ENCODE data around the gene AGTR1.
"Not testable (repeated sequence)": the region's sequence is repeated elsewhere in the genome, so short reads cannot be mapped to it uniquely, and the experiment has no call there.

The AGTR1 gene

DNA sequence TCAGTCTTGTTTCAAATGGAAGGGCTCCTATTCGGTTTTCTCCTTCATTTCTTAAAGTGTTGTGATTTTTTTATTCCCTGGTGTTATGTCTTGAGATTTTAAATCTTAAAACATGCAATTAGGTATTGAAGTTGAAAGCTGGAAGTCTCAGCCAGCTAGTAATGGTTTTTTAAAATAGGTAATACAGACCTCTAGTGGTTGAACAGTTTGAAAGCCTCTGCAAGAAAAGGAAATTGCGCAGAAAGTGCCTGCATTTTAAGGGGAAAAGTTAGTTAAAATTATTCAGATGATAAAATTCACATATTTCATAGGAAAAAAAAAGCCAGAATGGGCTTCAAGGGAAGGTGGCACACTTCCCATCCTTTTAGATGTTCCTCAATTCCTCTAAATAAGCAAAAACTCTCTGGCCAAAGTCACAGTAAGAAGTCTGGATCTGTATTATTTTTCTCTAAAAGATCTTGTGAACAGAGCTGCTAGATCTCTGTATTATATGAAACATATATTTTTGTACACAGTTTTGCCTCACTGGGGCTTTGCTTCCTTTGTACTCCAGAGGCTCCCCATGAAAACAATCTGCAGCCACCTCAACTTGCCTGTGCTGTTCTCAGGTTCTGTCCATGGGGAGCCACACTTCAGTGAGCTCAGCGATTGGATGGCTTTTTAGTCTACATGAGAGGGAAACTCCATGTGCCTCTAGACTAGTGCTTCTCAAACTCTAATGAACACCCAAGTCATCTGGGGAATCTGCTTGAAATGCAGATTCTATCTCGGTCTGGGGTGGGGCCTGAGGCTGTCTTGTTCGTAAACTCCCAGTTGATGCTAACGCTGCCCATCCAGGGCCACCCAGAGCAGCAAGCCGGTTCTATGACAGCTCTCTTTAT is 21.5 kb downstream of the AGTR1 start:
- no peak for DNase-seq

DNA sequence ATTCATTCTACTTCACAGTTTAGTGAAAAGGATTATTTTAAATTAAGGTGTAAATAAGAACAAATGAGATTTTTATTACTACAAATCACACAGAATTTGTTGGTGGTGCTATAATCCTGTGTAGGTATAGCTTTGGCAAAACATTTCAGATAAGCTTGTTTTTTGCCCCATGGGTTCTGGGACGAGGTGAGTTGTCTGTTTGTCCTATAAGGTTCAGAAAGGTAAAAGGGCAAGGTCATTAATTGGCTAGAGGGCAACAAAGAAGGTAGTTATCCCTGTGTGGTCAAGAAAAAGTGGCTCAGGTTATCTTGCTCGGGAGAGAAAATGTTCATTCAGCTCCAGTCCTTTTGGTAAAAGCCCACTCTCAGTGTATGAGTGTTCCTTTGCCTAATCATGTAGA is 23.2 kb downstream of the AGTR1 start:
- no peak for DNase-seq

DNA sequence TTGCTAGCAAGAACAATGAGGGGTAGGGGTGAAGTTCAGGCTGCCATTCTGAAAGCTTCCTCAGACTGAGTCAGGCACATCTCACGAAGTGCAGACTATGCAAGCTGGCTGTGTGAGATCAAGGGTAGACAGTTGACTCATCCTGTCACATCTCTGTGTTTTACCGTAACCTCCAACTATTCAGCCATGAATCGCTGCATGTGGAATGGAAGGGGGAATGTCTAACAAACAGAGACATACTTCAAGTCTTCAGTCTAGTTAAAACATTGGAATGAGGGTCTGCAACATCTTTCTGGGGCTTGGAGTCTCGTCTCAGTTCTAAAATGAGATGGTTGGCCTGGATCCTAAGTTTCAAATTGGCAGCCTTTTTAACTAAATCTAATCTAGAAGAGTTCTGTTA is 25.9 kb downstream of the AGTR1 start:
- DNase-seq = no peak

DNA sequence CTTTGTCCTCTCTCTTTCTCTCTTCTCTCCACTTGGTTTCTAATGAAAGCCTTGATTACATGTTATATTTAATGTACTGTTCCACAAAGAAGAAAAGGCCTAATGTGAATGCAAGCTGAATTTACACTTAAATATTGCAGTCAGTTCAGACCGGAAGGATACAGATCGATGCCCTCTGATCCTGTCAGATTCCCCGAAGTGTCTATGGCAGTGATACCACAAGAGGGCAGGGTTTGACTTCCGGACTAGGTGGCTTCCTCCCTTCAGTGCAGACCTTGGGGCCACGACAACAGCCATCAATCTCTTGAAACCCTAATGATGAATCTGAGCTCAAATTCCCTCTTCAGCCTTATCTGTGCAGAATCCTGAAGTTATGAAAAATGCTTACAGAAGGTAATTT is 29.5 kb downstream of the AGTR1 start:
- peak; percentile 64 for DNase-seq

DNA sequence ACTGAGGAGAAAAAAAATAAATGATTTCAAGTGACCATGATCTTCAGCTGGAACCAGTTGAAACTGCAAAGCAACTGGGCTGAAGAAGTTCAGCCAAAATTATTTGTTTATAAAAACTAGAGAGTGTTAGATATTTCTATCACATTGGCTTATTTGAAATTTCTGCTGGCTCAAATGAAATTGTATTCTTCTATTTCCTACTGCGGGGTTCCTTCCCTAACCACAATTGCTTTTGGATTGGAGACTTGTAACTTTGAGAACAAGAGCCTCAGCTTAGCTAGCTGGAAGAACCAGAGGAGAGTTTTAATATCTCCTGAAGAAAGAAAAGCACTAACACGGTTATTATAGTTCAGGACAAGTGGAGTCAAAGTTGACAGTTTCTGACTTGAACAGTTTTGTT is 31.1 kb downstream of the AGTR1 start:
- DNase-seq = no peak

DNA sequence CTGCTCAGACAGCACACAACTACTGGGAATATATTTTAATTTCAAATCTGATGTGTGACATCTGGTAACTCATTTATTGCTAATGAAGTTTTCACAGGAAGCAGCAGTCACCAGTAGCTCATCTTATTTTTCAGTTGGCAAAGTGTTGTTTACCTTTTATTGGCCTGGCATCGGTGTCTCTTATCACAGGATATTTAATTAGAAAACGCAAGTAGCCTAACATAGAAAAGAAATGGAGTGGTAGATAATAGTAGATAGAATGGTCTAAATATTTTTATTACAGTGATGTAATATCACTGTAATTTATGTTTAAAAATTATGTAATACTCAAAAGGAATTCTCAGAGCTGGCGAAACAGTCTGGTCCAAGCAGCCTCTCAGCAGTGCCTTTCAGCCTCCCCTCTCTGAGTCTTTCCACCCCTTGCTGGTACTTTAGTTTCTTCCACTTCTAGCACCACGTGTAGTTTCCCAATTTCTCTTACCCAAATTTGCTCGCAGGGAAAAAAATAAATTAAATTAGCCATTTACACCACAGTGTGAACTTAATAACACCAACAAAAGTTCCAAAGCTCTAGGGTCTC is 31.9 kb downstream of the AGTR1 start:
- DNase-seq = no peak

DNA sequence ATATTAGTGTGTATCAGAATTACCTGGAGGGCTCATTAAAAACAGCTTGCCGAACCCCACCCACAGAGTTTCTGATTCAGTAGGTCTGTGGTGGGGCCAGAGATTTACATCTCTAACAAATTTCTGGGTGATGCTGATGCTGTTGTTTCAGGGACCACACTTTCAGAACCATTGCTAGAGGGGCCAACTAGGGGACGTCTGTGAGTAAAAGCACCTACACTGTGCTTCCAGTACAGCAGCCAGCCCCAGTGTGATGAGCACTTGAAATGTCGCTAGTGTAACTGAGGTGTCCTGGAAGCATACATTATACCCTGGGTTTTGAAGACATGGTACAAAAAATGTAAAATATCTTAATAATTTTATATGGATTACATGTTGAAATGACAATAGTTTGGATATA is 33.0 kb downstream of the AGTR1 start:
- DNase-seq = no peak

DNA sequence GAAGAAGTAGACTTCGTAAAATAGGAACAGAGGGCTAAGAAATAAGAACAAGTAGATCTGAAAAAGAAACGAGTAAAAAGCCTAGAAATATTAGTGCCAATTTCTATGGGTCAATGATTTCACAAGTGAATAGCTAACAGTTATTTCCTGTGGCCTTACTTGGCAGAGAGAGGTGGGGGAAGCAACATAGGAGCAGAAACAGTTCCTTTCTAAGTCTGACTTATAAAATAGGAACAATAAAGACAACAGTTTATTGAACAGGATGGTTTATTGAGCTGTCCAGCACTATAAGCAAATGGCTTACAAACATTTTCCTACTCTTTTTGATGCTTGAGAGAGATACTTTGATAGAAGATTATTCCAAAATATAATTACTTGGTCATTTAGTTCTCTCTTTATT is 37.9 kb downstream of the AGTR1 start:
- no peak for DNase-seq

DNA sequence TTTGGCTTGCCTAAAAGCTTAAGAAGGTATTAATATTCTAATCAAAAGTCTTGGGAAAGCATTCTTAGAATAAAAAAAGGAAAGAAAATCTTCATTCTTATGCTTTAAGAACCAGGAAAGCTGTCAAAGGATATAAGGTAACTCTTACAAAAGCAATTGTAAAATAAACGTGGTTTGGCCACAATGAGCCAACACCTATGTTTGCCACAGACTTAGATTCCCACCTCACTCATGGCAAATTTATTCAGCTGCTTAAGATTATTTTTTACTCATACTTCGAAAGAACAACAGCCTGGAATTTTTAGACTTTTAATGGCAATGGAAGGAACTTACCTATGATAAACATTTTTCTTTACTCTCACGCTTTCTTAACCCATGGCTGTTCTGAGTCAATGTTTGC is 38.4 kb downstream of the AGTR1 start:
- no peak for DNase-seq

DNA sequence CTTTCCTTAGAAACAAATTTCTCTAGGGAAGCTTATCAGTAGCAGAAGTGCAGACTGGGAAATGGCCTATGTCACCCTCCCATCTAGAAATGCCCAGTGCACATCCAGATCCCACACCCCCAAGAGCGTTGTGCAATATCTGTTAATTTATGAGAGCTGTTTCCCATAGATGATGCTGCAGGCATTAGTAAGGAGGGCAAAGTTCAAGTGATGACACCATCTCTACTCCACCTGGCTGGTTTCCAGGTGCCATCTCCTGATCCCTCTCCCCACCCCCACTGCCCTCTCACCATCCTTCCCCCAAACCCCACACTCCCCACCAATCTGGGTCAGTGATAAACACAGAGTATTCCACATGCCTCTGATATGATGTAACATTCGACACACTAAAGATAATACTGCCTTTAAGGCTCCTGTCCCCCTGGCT is 39.4 kb downstream of the AGTR1 start:
- DNase-seq = no peak

DNA sequence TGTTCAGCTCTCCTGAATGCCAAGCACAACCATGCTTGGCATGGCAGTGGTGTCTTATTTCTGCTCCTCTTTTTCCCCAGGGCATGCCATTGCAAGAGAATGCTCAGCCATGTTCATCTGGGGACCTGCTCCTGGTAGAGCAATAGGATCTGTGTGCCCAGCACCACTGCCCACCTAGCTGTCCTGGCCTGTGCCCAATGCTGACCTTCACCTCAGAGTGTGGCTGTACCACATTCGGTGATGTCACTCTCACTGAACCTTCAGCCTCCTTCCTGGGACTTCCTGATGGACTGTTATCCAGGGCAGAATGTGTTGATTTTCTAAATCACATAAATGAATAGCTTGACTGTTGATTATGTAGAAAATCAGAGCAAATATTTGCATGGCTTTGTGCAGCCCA is 42.0 kb downstream of the AGTR1 start:
- DNase-seq = no peak

DNA sequence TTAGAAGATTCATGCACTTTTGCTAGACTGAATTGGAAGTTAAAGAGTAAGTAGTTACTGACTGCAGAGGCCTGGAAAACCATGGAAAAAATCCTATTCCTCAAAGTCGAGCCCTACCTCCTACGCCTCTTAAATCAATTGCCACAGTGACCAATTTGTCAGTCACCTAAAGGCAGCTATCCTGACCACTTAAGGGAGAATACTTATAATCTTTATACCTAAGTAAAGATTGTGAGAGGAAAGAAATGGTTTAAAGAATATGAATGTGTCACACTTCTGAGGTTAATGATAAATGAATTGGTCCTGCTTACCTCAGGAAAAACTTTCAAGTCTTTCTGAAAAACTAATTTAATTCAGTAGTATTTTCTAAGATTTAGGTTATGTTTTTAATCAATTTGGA is 42.6 kb downstream of the AGTR1 start:
- DNase-seq = no peak

DNA sequence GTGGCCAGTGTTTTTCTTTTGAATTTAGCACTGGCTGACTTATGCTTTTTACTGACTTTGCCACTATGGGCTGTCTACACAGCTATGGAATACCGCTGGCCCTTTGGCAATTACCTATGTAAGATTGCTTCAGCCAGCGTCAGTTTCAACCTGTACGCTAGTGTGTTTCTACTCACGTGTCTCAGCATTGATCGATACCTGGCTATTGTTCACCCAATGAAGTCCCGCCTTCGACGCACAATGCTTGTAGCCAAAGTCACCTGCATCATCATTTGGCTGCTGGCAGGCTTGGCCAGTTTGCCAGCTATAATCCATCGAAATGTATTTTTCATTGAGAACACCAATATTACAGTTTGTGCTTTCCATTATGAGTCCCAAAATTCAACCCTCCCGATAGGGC is 43.5 kb downstream of the AGTR1 start:
- peak; percentile 31 for DNase-seq

DNA sequence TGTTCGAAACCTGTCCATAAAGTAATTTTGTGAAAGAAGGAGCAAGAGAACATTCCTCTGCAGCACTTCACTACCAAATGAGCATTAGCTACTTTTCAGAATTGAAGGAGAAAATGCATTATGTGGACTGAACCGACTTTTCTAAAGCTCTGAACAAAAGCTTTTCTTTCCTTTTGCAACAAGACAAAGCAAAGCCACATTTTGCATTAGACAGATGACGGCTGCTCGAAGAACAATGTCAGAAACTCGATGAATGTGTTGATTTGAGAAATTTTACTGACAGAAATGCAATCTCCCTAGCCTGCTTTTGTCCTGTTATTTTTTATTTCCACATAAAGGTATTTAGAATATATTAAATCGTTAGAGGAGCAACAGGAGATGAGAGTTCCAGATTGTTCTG is 44.4 kb downstream of the AGTR1 start:
- DNase-seq = no peak

DNA sequence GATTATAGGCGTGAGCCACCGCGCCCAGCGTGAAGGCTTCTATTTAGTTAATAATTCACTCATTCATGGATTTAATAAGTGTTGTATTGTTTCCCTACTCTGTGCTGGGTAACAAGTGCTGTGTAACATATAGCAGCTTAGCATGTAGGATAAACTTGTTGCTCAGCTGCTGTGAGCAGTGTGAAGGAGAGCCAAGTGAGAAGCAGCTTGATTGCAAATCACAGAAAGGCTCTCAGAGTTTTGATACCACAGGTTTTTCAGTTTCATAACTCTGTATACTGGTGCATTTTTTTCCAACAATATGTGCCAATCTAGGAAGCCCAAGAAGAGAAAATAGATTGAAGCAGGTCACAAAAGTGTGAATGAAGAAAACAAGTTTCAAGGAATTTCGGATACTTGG is 48.4 kb downstream of the AGTR1 start:
- no peak for DNase-seq

DNA sequence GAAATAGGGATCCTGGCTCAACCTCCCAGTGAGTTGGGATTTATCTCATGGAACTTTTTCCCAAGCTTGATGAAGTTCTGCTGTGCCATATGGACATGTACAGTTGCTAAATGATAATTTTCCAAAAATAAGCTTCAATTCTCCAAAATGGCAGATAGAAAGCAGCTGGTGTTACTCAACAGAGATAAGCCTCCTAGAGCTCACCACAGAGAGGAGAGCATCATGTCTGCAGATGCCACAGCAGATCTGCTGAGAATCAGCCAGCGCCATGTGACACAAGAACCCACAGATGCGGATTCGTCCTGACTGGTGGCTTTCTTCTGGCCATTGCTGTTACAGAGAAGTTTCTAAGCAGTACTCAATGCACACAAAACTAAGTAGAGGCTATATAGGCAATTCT is 50.6 kb downstream of the AGTR1 start:
- no peak for DNase-seq

DNA sequence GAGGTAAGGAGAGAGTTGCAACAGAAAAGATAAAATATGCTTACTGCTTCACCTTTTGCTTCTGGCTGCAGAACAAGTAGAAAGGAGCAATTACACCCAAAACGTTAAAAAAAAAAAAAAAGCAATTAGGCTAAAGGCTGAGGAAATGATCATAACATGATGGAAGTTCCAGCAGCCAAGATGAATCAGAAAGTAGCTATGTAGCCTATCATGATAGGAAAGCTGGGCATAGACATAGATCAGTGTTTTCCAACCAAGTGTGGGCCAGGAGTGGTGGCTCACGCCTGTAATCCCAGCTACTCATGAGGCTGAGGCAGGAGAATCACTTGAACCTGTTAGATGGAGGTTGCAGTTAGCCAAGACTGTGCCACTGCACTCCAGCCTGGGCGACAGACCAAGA is 52.6 kb downstream of the AGTR1 start:
- DNase-seq = no peak

DNA sequence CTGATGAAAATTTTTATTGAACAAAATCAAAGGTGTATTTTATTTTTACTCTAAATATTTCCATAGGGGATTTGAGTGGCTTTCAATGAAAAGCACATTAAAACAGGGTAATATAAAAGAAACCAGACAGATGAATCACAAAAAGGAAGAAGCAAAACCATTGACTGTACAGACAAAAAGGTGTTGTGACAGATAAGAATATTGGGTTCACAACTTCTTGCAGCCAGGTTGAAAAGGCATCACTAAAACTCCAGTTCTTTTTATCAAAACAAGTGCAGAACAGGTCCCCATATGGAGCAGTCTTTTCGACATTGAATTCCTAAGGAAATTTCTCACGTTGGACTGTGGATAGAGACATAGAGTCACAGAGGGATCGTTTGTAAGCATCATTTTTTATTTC is 53.8 kb downstream of the AGTR1 start:
- no peak for DNase-seq

DNA sequence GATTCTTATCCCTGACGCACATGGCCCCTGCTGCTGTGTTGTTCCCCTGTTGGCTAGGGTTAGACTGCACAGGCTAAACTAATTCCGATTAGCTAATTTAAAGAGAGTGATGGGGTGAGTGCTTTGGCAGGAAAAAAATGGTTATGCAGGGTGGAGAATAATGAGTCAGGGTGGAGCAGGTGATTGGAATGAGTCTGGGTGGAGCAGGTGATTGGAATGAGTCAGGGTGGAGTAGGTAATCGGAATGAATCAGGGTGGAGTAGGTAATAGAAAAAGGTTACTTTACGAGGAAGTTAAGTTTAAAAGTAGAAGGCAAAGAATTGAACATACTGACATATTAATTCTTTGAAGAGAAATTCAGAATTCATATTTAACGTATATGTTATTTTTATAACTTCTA is 55.7 kb downstream of the AGTR1 start:
- not testable (repeated sequence) for DNase-seq

DNA sequence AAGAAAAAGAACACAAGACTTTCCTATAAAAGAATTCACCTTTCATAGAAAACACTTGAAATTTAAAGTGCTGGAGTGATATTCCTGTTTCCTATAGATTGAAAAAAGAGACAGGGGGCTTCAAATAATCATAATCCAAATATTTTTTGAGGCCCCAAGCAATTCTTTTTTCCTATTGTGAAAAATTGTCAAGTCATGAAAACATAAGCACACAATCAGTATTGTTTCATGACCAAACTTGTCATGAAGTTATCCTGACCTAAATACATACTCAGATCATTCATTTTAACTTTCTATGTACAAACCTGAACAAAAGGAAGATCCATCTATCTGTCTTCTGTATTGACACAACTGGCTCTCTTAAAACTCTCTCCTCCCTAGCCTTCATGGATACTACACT is 57.9 kb downstream of the AGTR1 start:
- DNase-seq = no peak

DNA sequence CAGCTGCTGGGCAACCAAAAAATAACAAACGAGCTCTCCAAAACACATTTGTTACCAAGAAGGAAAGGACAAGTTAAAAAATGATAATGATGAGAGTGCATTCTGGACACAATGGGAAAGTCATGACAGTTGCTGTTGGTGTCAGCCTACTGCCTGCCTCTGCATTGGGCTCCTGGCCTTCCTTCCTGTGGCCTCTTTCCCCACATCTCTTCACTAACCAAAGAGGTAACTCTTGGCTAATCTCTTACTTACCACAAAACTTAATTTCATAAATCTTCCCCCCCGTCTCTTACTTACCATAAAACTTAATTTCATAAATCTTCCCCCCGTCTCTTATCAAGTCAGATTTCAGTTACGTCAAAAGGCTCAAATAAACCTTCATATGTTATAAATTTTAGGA is 58.6 kb downstream of the AGTR1 start:
- DNase-seq = no peak

DNA sequence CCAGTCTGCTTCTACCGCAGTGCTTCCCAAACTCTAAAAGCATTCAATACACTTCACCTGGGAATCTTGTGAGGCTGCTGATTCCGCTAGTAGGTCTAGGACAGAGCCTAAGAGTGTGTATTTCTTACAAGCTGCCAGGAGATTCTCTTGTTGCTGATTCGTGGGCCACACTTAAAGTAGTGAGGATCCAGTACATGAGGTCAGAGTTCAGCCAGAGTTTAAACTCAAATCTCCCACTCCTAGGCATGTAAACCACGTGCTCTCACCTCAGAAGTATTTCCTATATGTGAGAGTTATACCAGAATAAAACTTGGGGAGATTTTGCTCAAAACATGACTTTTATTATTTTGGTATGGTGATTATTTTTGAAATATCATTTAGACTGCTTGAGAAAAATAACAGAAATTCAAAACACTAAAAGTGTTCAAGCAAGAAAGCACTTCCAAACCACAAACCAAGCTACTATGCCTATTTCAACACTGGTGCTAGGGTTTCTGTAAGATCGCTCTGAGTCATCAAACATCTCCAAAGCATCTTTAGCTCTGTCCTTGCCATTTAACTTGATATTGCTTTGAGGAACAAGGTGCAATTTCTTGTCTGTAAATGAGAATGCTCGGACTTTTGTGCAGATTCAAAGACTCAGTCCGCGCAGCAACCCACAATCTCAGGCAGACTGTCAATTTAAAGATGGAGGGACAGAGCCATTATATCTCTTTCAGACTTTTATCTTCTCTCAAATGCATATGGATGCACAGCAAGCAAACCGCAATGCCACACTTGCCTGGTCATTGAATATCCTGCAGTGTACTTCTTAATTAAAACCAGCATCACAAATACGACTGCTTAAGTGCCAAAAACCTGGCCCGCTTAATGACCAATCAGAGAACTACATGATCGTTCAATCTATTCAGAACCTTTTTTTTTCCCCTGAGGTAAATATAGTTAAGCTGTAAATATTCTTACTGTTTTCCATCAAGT is 59.8 kb downstream of the AGTR1 start:
- DNase-seq = no peak

DNA sequence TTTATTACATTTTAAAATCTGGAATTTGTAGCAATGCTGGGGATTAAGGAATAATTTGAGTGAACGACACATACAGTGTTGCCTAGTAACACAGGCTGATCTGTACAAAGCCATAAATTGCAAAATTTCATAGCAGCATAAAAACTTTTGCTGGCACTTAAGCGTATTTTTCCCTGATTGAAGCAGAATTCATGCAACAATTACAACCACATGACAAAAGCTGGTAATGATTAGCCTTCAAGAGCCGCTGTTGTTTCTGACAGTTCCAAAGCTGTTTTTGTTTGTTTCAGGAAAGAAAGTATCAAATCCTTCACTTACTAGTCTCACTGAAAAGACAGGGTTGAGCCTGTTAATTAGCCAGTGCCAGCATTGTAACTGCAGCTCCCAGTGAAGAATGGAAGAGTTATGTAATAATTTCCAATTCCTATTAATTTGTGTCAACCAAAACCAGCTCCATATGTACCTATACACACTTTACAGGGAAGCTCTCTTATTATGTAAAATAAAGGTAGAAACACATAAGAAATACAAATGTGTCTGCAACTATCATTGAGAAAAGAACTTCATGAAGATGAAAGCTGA is 60.7 kb downstream of the AGTR1 start:
- no peak for DNase-seq
